Chondrocyte (in vitro differentiated cells): ENCODE measurements around the gene SPATS2L. TPM values are rescaled to one million over a fixed set of nuclear protein-coding genes. Genes with fewer than 3 reads are reported as not detected.

Source experiments
- DNase-seq: peaks from one replicate; pipeline ENCODE4 v3.0.0; 2021; ENCODE audit warnings: mixed read lengths, low spot score
- H3K27ac Mint-ChIP-seq: one replicate; pipeline ENCODE4 v1.8.0; 2021; ENCODE audit warnings: mild to moderate bottlenecking, moderate library complexity, mixed read lengths; ENCODE audit not compliant: unreplicated experiment
- H3K27me3 Mint-ChIP-seq: 2 replicates; pipeline ENCODE4 v1.8.0; 2021; ENCODE audit warnings: low read depth, mixed read lengths
- H3K36me3 Mint-ChIP-seq: 2 replicates; pipeline ENCODE4 v1.8.0; 2021; ENCODE audit warnings: low read depth, mixed read lengths
- H3K4me1 Mint-ChIP-seq: 2 replicates; pipeline ENCODE4 v1.8.0; 2021; ENCODE audit warnings: low read depth, mild to moderate bottlenecking, mixed read lengths
- H3K4me3 Mint-ChIP-seq: one replicate; pipeline ENCODE4 v1.8.0; 2021; ENCODE audit warnings: mild to moderate bottlenecking, moderate library complexity, mixed read lengths; ENCODE audit not compliant: unreplicated experiment
- H3K9me3 Mint-ChIP-seq: 2 replicates; pipeline ENCODE4 v1.8.0; 2021; ENCODE audit warnings: low read depth, mixed read lengths
- CTCF ChIP-seq: fragments of 200-600 bp; sonication (generic); IDR thresholded peaks from 2 replicates; pipeline ENCODE4 v1.5.0; 2021; ENCODE audit warnings: antibody characterized with exemption, mild to moderate bottlenecking, moderate library complexity
- total RNA-seq: library from RNA; stranded (reverse); gene quantifications from 3 replicates; pipeline ENCODE4 v1.2.1, GENCODE V29; 2021

The SPATS2L gene
- total RNA-seq, 1 donor from 2014 or later, result 237 TPM

GRCh38 chr2:200364142-200364541, 57.6 kb downstream of the SPATS2L start:
- no peak for TF ChIP-seq CTCF
- no peak for DNase-seq
- Mint-ChIP-seq H3K27ac (peak overlapping the region; percentile 69), H3K9me3 (no peaks in the 10 kb centered on the region), H3K4me1 (peaks cover 53% of the 10 kb centered on the region), H3K27me3 (no peaks in the 10 kb centered on the region), H3K36me3 (peaks cover 5% of the 10 kb centered on the region), H3K4me3 (no peak overlapping the region)

DNA sequence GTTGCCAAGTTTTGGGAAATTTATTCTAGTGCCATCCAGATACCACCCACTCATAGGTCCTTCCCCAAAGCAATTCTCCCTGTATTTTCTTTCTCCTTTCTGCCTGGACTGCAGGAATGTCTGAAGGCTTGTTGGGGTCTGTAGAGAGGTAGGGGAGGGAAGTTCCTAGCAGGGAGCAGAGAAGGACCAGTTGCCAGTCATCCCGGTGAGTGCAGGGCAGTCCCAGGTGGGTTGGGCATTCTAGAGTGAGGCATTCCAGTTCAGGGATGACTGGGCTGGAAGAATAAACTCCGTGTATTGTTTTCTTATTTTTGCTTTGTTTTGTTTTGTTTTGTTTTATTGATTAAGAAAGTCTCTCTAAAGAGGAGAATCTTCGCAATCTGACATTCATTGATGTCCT, 58.1 kb downstream of the SPATS2L start:
- peak overlapping the region; percentile 46 for H3K27ac Mint-ChIP-seq
- no peaks in the 10 kb centered on the region for H3K27me3 Mint-ChIP-seq
- peaks cover 50% of the 10 kb centered on the region for H3K4me1 Mint-ChIP-seq
- H3K9me3 Mint-ChIP-seq, result no peaks in the 10 kb centered on the region
- H3K36me3 Mint-ChIP-seq, result peaks cover 5% of the 10 kb centered on the region
- no peak overlapping the region for H3K4me3 Mint-ChIP-seq
- no peak for DNase-seq
- TF ChIP-seq CTCF, result no peak

DNA sequence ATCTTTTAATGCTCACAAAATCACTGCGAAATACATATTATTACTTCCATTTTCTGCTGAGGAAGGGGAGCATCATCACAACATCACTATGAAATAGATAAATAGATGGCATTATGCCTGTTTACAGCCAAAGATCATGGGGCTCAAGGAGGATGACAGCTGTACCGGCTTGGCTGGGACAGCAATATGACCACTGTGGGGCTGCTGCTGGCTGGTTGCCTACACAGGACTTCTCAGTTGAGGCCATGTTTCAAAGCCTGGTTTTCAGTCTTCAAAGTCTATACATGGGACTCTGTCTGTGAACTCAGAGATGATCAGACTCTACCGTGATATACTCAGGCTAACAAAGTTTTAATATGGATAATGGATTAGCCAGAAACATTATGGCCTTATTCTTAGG, 58.7 kb downstream of the SPATS2L start:
- Mint-ChIP-seq H3K9me3 (no peaks in the 10 kb centered on the region), H3K27ac (peak overlapping the region; percentile 55), H3K27me3 (no peaks in the 10 kb centered on the region), H3K4me3 (no peak overlapping the region), H3K4me1 (peaks cover 51% of the 10 kb centered on the region), H3K36me3 (peaks cover 4% of the 10 kb centered on the region)
- DNase-seq, result no peak
- no peak for TF ChIP-seq CTCF

DNA sequence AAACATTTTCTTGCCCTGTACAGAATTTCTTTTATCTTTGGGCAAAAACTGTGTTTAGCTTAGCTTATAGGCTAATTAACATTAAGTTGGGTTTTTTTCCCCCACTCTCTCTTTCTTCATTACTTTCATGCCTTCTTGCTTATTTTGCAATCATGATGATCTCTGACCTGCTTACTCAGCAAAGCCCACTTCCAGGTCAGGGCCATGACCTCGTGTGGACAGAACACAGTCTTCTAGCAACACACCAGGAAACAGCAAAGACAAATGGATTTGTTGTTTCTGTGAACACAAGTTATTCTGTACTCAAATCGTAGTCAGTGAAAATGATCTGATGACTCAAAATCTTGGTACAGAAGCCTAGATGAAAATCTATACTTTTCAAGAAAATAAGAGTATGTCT, 60.7 kb downstream of the SPATS2L start:
- Mint-ChIP-seq H3K4me3 (no peak overlapping the region), H3K4me1 (peaks cover 58% of the 10 kb centered on the region), H3K36me3 (peaks cover 6% of the 10 kb centered on the region), H3K9me3 (no peaks in the 10 kb centered on the region), H3K27me3 (no peaks in the 10 kb centered on the region), H3K27ac (peak overlapping the region; percentile 71)
- no peak for TF ChIP-seq CTCF
- no peak for DNase-seq

DNA sequence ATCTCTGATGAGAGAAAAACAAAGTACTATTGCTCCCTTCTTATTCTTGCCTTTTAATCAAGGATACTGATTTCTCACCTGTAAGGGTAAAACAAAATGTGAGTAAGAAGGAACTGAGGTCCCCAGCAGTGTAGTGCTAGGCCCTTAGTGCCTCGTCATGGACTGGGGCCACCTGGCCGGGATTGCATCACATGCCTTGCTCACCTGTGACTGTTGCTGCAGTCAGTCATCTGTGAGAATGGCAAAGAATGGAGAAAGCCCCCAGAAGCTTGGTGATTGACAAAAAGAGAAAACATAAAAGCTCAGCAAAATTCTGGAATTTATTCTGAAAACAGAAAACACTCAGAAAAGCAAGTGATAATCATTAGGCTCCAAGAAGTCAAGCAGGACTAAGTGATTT, 63.4 kb downstream of the SPATS2L start:
- Mint-ChIP-seq H3K9me3 (no peaks in the 10 kb centered on the region), H3K4me1 (peaks cover 63% of the 10 kb centered on the region), H3K36me3 (peaks cover 3% of the 10 kb centered on the region), H3K27me3 (no peaks in the 10 kb centered on the region), H3K27ac (no peak overlapping the region), H3K4me3 (no peak overlapping the region)
- no peak for TF ChIP-seq CTCF
- no peak for DNase-seq
